ENCODE measurements around the gene HLA-DMA. TPM values are rescaled to one million over a fixed set of nuclear protein-coding genes. Genes with fewer than 3 reads are reported as not detected.

Gene HLA-DMA
- total RNA-seq (2014; rRNA removed; shearing (Covaris generic)) = 8.5 and 9.0 TPM in 2 replicates

DNA sequence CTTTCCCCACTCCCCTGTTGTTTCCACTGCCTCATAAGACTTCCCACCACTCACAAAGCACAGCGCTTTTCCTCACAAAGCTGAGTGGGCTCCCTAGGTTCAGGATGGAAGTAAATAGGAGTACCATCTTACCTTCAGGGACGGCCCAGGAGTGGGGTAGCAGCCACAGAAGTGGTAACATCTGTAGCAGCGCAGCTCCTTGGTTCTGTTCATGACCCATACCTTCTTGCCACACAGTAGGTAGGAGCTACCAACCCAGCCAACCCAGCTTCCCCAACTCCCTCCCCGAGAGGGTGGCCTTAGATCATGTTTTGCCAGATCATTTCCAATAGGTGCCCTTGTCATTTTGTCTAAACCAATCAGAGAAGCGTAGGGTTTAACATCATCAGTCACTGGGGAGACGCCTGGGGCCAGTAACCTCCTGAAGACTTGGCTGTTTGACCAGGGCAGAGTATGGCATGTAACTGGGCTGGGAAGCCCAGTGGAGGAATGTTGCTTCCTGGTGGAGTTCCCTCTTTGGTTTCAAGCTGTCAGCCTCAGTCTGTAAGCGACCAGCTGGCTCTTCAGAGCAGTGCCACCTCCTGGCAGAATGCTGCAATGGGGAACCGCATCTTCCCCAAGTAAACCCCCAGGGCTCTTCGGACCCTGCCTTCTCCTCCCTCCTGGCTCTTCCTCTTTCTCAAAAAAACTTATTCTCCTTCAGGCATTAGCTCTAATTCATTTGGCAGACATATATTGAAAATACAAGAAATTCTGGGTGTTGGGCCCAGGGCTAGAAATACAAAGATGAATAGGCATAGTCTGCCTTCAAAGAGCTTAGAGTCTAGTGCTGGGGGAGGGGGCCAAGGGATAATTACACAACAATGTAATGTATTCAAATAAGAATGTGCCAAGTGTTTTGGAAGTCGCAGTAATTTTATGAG, at the start of gene HLA-DMA:
HLA-DMA (minus strand) TSS at position 281 of the 923 bp plus-strand sequence; CDS start at position 220, 61 bp downstream.
- DNase-seq (ENCODE audit: low spot score) = peak; percentile 97

DNA sequence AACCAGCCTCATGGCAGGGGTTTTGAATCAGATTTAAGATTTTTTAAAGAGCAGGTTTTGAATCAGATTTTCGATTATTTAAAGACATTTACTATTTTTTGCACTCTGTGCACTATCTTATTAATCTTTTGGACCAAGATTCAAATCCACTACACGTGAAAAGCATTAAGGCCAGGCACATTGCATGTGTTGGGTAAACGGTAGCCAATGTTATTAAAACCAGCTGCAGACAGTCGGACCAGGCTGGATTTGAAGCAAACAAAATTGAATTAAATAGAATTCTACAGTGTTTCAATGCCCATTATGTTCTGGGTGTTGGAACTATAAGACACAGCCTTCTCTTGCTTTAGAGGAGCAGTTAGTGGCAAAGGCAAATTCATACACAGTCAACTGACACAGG, 48.8 kb upstream of the HLA-DMA start:
- no peak for DNase-seq (ENCODE audit: low spot score)

- no peak for DNase-seq (ENCODE audit: low spot score)
Observed at GRCh38 chr6:33000055-33000454, 47.2 kb upstream of the HLA-DMA start.

DNA sequence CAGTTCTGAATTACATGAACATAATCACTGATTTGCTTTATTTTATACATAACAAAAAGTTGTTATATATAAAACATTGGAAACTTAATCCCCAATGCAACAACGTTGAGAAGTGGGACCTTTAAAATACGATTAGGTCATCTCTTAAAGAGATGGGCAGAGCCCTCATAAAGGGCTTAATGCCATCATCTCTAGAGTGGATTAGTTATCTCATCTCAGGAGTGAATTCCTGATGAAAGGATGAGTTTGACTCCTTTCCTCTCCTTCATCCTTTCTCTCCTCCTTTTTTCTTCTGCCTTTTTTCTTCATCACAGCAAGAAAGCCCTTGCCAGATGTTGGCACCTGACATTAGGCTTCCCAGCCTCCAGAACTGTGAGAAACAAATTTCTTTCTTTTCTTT, 42.6 kb upstream of the HLA-DMA start:
- no peak for DNase-seq (ENCODE audit: low spot score)

GRCh38 chr6:32993363-32993973, 40.6 kb upstream of the HLA-DMA start:
- no peak for DNase-seq (ENCODE audit: low spot score)

- DNase-seq (ENCODE audit: low spot score) = no peak
Observed at GRCh38 chr6:32991972-32992371, 39.1 kb upstream of the HLA-DMA start.

GRCh38 chr6:32989368-32989767, 36.5 kb upstream of the HLA-DMA start:
- DNase-seq (ENCODE audit: low spot score) = no peak

- peak; percentile 97 for DNase-seq (ENCODE audit: low spot score)
Observed at GRCh38 chr6:32984622-32985389, 31.9 kb upstream of the HLA-DMA start.

DNA sequence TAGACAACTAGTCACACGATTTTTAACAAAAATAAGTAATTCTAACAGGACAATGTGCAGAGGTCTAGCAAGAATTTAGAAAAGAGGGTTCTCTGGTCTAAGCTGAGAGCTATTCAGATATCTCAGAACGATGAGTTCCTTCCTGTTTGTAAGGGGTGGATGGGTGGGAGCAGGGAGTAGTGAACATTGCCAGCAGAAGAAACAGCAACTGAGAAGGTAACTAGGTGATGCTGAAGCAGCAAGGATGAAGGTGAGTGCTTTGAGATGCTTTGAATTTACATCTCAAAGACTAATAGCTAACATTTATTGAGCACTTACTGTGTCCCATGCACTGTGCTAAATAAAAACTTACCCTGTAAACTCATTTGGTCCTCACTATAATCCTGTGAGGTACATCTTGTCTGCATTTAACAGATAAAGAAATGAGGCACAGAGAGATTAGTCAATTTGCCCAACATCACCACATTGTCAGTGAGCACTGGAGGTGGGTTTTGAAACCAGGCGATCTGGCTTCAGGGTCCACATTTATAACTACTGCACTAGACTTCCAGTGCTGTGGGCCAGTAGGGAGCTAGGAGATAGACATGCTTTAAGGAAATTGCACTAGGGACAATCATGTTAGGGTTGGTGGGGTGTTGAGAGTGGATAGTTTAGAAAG, 31.2 kb upstream of the HLA-DMA start:
- DNase-seq (ENCODE audit: low spot score) = no peak

DNA sequence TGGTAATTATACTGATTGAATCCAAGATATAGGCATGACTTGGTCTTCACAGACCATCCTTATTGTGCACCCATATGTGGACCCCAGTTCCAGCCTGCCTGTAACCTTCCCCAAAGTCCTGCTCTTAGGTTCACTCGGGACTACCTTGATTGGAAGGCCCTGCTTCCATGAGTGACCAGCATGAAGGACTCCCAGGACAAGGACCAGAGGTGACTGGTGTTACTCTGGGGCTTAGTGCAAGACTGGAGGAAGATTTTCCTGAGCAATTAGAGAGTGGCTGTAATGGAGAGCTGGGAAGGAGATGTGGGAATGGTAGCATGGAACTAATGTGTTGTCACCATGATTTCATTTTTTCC, 30.6 kb upstream of the HLA-DMA start:
- no peak for DNase-seq (ENCODE audit: low spot score)

- peak; percentile 21 for DNase-seq (ENCODE audit: low spot score)
Observed at GRCh38 chr6:32982702-32983492, 30.0 kb upstream of the HLA-DMA start.

DNA sequence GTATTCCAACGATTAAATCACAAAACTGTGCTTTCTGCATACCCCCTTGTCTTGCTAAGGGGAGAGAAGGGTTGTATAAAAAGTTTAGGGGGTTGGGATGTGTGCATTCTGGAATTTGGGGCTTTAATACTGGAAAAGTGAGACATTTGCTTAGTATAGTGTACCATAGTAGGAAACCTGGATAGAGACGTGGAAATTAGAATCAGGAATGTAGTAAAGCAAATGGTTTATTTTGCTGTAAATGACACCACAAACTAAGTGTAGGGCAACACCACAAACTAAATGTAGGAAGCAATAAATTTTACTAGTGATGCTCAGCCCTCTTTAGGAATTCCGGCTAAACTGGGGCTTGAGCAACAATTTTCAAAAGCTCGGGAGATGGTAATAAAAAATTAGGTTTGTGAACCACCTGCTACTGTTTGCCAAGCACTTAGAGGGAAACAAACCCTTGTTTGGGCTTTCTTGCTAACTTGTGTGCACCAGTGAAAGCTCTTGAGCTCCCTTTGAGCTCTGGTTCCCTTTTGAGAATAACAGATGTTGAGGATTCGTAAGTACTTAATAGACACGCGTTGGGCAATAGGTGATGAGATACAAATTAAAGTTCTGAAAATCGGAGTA, 29.3 kb upstream of the HLA-DMA start:
- DNase-seq (ENCODE audit: low spot score) = peak; percentile 46

DNA sequence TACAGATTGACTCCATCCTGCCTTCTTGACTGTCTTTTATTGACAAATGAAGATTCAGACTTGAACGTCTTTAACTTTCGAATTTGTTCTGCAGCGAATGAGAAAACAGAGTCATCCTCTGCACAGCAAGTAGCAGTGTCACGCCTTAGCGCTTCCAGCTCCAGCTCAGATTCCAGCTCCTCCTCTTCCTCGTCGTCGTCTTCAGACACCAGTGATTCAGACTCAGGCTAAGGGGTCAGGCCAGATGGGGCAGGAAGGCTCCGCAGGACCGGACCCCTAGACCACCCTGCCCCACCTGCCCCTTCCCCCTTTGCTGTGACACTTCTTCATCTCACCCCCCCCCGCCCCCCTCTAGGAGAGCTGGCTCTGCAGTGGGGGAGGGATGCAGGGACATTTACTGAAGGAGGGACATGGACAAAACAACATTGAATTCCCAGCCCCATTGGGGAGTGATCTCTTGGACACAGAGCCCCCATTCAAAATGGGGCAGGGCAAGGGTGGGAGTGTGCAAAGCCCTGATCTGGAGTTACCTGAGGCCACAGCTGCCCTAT, 27.7 kb upstream of the HLA-DMA start:
- no peak for DNase-seq (ENCODE audit: low spot score)

GRCh38 chr6:32979720-32980487, 27.0 kb upstream of the HLA-DMA start:
- no peak for DNase-seq (ENCODE audit: low spot score)

GRCh38 chr6:32977953-32978324, 25.0 kb upstream of the HLA-DMA start:
- no peak for DNase-seq (ENCODE audit: low spot score)

GRCh38 chr6:32977272-32977952, 24.5 kb upstream of the HLA-DMA start:
- no peak for DNase-seq (ENCODE audit: low spot score)

- no peak for DNase-seq (ENCODE audit: low spot score)
Observed at GRCh38 chr6:32976334-32977069, 23.6 kb upstream of the HLA-DMA start.

- no peak for DNase-seq (ENCODE audit: low spot score)
Observed at GRCh38 chr6:32975886-32976285, 23.0 kb upstream of the HLA-DMA start.

Measured in HT-29 (cell line).